Chondrocyte (in vitro differentiated cells): ENCODE results near the gene USP13. TPM values are rescaled to one million over a fixed set of nuclear protein-coding genes. Genes with fewer than 3 reads are reported as not detected.

Experiments used
- DNase-seq: peaks from one replicate; pipeline ENCODE4 v3.0.0; 2021; ENCODE audit warnings: mixed read lengths, low spot score
- H3K27ac Mint-ChIP-seq: one replicate; pipeline ENCODE4 v1.8.0; 2021; ENCODE audit warnings: mild to moderate bottlenecking, moderate library complexity, mixed read lengths; ENCODE audit not compliant: unreplicated experiment
- H3K27me3 Mint-ChIP-seq: 2 replicates; pipeline ENCODE4 v1.8.0; 2021; ENCODE audit warnings: low read depth, mixed read lengths
- H3K36me3 Mint-ChIP-seq: 2 replicates; pipeline ENCODE4 v1.8.0; 2021; ENCODE audit warnings: low read depth, mixed read lengths
- H3K4me1 Mint-ChIP-seq: 2 replicates; pipeline ENCODE4 v1.8.0; 2021; ENCODE audit warnings: low read depth, mild to moderate bottlenecking, mixed read lengths
- H3K4me3 Mint-ChIP-seq: one replicate; pipeline ENCODE4 v1.8.0; 2021; ENCODE audit warnings: mild to moderate bottlenecking, moderate library complexity, mixed read lengths; ENCODE audit not compliant: unreplicated experiment
- H3K9me3 Mint-ChIP-seq: 2 replicates; pipeline ENCODE4 v1.8.0; 2021; ENCODE audit warnings: low read depth, mixed read lengths
- total RNA-seq: library from RNA; stranded (reverse); gene quantifications from 3 replicates; pipeline ENCODE4 v1.2.1, GENCODE V29; 2021
- TF ChIP-seq, protein P1 (sequence below): fragments of 200-600 bp; sonication (generic); IDR thresholded peaks from 2 replicates; pipeline ENCODE4 v1.5.0; 2021; ENCODE audit warnings: antibody characterized with exemption, mild to moderate bottlenecking, moderate library complexity

The USP13 gene
- total RNA-seq, 1 donor from 2014 or later = 12.7 TPM

DNA sequence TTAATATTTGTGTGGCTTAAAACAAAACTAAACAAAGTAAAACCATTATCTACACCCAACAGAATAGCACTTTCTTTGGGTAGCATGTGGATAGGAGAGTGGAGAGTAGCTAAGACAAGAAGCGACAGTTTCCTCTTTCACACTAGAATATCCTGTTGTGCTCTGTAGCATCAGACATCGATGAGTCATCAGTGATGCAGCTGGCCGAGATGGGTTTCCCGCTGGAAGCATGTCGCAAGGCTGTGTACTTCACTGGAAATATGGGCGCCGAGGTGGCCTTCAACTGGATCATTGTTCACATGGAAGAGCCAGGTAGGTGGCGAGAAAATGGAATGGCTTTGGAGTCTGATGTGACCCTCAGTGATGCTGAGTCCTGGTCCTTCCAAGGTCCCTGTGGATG is 108.1 kb downstream of the USP13 start:
- no peaks in the 10 kb centered on the region for H3K9me3 Mint-ChIP-seq
- H3K27me3 Mint-ChIP-seq = no peaks in the 10 kb centered on the region
- H3K36me3 Mint-ChIP-seq = peaks cover 15% of the 10 kb centered on the region
- H3K4me3 Mint-ChIP-seq = no peak overlapping the region
- no peak for DNase-seq
- H3K4me1 Mint-ChIP-seq = no peaks in the 10 kb centered on the region
- H3K27ac Mint-ChIP-seq = no peak overlapping the region
- TF ChIP-seq, protein P1, sequence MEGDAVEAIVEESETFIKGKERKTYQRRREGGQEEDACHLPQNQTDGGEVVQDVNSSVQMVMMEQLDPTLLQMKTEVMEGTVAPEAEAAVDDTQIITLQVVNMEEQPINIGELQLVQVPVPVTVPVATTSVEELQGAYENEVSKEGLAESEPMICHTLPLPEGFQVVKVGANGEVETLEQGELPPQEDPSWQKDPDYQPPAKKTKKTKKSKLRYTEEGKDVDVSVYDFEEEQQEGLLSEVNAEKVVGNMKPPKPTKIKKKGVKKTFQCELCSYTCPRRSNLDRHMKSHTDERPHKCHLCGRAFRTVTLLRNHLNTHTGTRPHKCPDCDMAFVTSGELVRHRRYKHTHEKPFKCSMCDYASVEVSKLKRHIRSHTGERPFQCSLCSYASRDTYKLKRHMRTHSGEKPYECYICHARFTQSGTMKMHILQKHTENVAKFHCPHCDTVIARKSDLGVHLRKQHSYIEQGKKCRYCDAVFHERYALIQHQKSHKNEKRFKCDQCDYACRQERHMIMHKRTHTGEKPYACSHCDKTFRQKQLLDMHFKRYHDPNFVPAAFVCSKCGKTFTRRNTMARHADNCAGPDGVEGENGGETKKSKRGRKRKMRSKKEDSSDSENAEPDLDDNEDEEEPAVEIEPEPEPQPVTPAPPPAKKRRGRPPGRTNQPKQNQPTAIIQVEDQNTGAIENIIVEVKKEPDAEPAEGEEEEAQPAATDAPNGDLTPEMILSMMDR = no peak

DNA sequence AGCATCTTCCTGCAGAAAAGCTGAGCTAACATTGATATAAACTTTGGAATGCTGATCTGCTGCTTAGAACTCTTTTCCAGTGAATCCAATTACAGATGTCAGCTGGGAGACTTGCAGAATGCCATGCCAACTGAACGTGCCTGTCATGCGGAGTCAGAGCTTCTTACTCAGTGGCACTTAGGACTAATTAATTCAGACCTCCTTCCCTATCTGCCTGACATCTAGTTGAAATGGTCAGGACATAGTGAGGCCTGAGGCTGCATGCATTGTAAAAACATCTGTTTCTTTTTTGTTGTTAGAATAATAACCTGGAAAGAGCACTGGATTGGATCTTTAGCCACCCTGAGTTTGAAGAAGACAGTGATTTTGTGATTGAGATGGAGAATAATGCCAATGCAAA is 112.6 kb downstream of the USP13 start:
- TF ChIP-seq, protein P1 = no peak
- Mint-ChIP-seq H3K36me3 (peaks cover 18% of the 10 kb centered on the region), H3K27me3 (no peaks in the 10 kb centered on the region), H3K27ac (no peak overlapping the region), H3K9me3 (no peaks in the 10 kb centered on the region), H3K4me3 (no peak overlapping the region), H3K4me1 (peaks cover 11% of the 10 kb centered on the region)
- no peak for DNase-seq

DNA sequence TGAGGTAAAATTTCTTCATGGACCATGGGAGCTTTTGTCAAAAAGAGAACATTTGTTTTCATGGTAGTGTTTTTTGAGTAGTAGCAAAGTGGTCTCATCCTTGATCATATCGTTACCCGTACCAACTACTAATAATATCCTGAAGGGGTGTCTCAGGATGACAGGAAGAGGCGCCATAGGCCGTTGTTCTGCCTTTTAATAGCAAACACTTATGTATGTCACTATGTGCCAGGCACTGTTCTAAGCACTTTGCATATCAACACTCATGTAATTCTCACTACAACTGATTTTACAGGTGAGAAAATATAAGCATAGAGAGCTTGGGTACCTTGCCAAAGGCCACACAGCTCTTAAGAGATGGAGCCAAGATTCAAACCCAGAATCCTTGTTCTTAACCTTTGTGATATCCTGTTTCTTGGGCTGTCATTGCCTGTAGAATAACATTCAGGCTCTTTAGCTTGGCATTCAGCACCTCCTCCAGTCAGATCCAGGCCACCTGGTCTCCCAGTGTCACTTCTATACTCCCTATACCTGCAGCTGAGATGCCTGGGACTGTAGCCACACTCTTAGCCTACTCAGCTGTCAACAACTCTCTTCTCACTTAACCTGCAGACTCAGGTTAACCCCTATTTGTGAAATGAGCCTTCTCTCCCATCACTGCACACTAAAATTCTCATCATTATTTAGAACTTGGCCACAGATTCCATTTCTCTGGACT is 113.7 kb downstream of the USP13 start:
- Mint-ChIP-seq H3K27ac (no peak overlapping the region), H3K4me3 (no peak overlapping the region), H3K36me3 (peaks cover 13% of the 10 kb centered on the region), H3K4me1 (peaks cover 11% of the 10 kb centered on the region), H3K27me3 (no peaks in the 10 kb centered on the region), H3K9me3 (no peaks in the 10 kb centered on the region)
- no peak for DNase-seq
- TF ChIP-seq, protein P1 = no peak

DNA sequence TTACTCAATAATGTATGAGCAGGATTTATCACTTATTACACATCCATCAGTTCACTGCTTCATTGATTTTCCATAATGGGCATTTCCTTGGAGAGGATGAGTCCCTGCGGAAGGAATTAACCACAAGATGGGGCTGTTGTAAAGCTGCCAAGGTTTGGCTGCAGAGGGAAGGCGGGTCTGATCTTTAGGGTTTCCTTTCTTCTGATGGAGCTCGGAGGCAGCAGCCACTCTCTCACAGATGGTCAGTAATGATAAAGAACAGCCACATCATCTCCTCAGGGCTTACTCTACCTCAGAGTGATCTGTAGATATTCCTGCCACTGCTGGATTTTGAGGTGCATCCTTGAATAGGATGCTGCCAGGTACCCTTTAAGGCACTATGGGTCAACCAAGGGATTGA is 115.2 kb downstream of the USP13 start:
- Mint-ChIP-seq H3K36me3 (peaks cover 13% of the 10 kb centered on the region), H3K4me3 (no peak overlapping the region), H3K27ac (no peak overlapping the region), H3K4me1 (peaks cover 11% of the 10 kb centered on the region), H3K9me3 (no peaks in the 10 kb centered on the region), H3K27me3 (no peaks in the 10 kb centered on the region)
- DNase-seq = no peak
- TF ChIP-seq, protein P1 = peak; percentile 77

- Mint-ChIP-seq H3K4me1 (peaks cover 11% of the 10 kb centered on the region), H3K4me3 (no peak overlapping the region), H3K36me3 (peaks cover 14% of the 10 kb centered on the region), H3K27ac (peak overlapping the region; percentile 50), H3K9me3 (peaks cover 2% of the 10 kb centered on the region), H3K27me3 (no peaks in the 10 kb centered on the region)
- TF ChIP-seq, protein P1 = no peak
- no peak for DNase-seq
Measured at GRCh38 chr3:179769411-179770247, 116.8 kb downstream of the USP13 start.
